Neutrophil (primary cell): ENCODE results near the gene FGB.

ENCODE experiments used
- H3K27ac ChIP-seq: fragments of 200-600 bp; sonication (generic); 2 replicates; pipeline ENCODE4 v1.5.1; 2016; ENCODE audit warnings: mild to moderate bottlenecking, moderate library complexity
- H3K27me3 ChIP-seq: fragments of 200-600 bp; sonication (generic); 2 replicates; pipeline ENCODE4 v1.6.0; 2016; ENCODE audit warnings: mild to moderate bottlenecking
- H3K36me3 ChIP-seq: fragments of 200-600 bp; sonication (generic); 2 replicates; pipeline ENCODE4 v1.5.1; 2017
- H3K4me1 ChIP-seq, 2 experiments: fragments of 200-600 bp in 1 of 2; sonication (generic) in 1 of 2; 1 replicate in 1 of 2; 2 replicates in 1 of 2; pipeline versions ENCODE4 v1.5.1 to v1.6.1; 2013 to 2016; ENCODE audit warnings: low read depth in 1 of 2, low read length in 1 of 2, mild to moderate bottlenecking in 1 of 2, moderate library complexity in 1 of 2; ENCODE audit not compliant: control insufficient read depth in 1 of 2, insufficient read depth in 1 of 2
- H3K4me3 ChIP-seq, 2 experiments: fragments of 200-600 bp in 1 of 2; sonication (generic) in 1 of 2; 1 replicate in 1 of 2; 2 replicates in 1 of 2; pipeline ENCODE4 v1.5.1; 2013 to 2016; ENCODE audit warnings: low read depth in 1 of 2, low read length in 1 of 2, mild to moderate bottlenecking in 1 of 2, moderate library complexity in 1 of 2
- H3K9me3 ChIP-seq: fragments of 200-600 bp; sonication (generic); 2 replicates; pipeline ENCODE4 v1.5.1; 2016
- CTCF ChIP-seq: fragments of 200-600 bp; sonication (generic); IDR thresholded peaks from 2 replicates; pipeline ENCODE4 v1.5.1; 2016; ENCODE audit warnings: antibody characterized with exemption

FGB gene

DNA sequence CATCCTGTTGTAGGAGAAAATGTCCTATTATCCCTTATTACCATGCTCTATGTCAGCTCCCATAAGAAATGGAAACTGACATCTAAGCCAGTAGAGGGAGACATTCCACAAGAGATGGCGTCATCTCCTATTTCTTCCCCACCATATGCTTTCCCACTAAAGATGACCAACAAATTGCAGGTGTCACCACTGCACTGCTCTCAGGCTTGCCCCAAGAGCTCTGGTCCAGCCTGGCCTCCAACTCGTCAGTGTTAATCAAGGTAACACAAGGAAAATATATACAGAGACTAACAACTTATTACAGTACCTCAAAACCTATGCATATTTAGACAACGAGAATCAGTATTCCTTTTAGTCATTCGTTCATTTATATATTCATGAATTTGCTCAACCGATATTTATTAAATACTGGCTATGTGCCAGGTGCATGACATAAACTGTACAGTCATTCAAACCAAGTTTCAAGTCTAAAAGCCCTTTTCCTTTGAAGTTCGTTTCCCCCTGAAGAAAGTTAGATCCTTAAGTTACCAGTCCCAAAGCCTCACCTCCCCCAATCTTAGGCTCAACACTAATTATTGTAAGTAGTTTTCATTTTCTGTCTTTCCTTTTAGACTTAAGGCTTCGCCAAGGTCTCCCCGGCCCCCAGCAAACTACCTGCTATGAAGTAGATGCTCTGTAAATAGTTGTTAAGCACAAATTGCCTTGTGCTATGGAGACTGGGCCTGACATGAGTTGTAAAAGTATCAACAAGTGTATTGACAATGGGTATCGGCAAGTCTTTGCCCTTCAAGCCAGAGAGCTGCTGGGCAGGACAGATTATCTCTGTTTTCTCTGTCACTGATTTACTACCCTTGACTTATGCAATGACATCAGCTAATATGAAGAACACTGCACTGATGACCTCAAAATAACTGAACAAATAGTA lies 3.1 kb upstream of the FGB start:
- H3K9me3 ChIP-seq, result no peaks in the 10 kb centered on the region
- TF ChIP-seq CTCF, result no peak
- no peaks in the 10 kb centered on the region for H3K36me3 ChIP-seq
- no peak overlapping the region for H3K4me3 ChIP-seq
- H3K27me3 ChIP-seq, result no peaks in the 10 kb centered on the region
- H3K4me1 ChIP-seq, result no peaks in the 10 kb centered on the region
- no peak overlapping the region for H3K27ac ChIP-seq

DNA sequence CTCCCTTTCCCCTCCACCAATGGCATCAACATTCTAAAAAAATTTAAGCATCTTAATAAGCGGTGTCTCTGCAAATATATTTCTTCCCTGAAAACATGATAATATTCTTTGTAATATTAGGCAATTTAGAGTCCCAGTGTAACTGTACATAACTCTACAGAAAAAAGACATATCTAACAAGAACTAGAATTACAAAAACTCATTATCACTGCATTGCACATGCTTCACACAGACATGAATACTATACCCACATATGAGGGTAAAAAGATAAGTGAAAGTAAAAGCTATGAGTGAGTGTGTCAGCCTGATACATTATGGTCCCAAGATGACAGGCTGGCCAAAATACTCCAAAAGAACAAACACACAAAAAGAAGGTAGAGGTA lies 2.4 kb upstream of the FGB start:
- no peaks in the 10 kb centered on the region for H3K9me3 ChIP-seq
- H3K4me1 ChIP-seq, result no peaks in the 10 kb centered on the region
- no peaks in the 10 kb centered on the region for H3K36me3 ChIP-seq
- H3K27ac ChIP-seq, result no peak overlapping the region
- no peak for TF ChIP-seq CTCF
- no peaks in the 10 kb centered on the region for H3K27me3 ChIP-seq
- H3K4me3 ChIP-seq, result no peak overlapping the region

DNA sequence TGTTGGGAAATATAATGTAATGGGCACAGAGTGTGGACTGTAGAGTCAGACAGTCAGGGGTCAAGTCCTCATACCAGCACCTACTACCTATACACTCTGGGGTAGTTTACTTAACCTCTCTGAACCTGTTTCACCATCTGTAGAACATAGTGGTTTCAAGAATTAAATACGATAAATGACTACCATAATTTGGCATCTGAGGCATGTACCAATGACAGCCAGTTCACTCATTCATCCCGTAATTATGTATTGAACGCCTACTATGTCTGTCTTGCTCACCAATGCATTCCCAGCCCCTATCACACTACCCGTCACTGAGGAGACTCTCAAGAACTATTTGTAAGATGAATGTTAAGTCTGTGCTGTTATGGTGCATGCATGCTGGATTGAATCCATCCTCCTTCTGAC lies 2.0 kb upstream of the FGB start:
- H3K27ac ChIP-seq, result no peak overlapping the region
- no peaks in the 10 kb centered on the region for H3K36me3 ChIP-seq
- no peak for TF ChIP-seq CTCF
- no peaks in the 10 kb centered on the region for H3K9me3 ChIP-seq
- H3K27me3 ChIP-seq, result no peaks in the 10 kb centered on the region
- no peak overlapping the region for H3K4me3 ChIP-seq
- H3K4me1 ChIP-seq, result no peaks in the 10 kb centered on the region

DNA sequence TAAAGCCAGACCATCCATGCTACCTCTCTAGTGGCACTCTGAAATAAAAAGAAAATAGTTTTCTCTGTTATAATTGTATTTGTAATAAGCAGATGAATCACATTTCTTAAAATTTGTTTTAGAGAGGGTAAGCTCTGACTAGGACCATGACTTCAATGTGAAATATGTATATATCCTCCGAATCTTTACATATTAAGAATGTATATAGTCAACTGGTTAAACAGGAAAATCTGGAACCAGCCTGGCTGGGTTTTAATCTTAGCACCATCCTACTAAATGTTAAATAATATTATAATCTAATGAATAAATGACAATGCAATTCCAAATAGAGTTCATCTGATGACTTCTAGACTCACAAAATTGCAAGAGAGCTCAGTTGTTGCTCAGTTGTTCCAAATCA lies 1.5 kb downstream of the FGB start:
- H3K9me3 ChIP-seq, result no peaks in the 10 kb centered on the region
- no peaks in the 10 kb centered on the region for H3K36me3 ChIP-seq
- H3K4me3 ChIP-seq, result no peak overlapping the region
- no peaks in the 10 kb centered on the region for H3K4me1 ChIP-seq
- no peak for TF ChIP-seq CTCF
- no peaks in the 10 kb centered on the region for H3K27me3 ChIP-seq
- H3K27ac ChIP-seq, result no peak overlapping the region

GRCh38 chr4:154565704-154566103 lies 2.9 kb downstream of the FGB start:
- no peak overlapping the region for H3K4me3 ChIP-seq
- H3K4me1 ChIP-seq, result no peaks in the 10 kb centered on the region
- no peaks in the 10 kb centered on the region for H3K36me3 ChIP-seq
- H3K27ac ChIP-seq, result no peak overlapping the region
- no peaks in the 10 kb centered on the region for H3K27me3 ChIP-seq
- no peak for TF ChIP-seq CTCF
- no peaks in the 10 kb centered on the region for H3K9me3 ChIP-seq
